GM11168 (cell line): Measurements from ENCODE around the gene TMEM208.

ENCODE experiments used
- in situ Hi-C: fragments of 300-500 bp; cut with MboI; formaldehyde crosslinking; loops from one replicate; pipeline ENCODE4 v1.12.0; 2022; ENCODE audit warnings: low sequenced_read_pairs; ENCODE audit not compliant: unreplicated experiment

Gene TMEM208

GRCh38 chr16:67248073-67248400 is 21.1 kb downstream of the TMEM208 start:
- in situ Hi-C loops: no loop called here

DNA sequence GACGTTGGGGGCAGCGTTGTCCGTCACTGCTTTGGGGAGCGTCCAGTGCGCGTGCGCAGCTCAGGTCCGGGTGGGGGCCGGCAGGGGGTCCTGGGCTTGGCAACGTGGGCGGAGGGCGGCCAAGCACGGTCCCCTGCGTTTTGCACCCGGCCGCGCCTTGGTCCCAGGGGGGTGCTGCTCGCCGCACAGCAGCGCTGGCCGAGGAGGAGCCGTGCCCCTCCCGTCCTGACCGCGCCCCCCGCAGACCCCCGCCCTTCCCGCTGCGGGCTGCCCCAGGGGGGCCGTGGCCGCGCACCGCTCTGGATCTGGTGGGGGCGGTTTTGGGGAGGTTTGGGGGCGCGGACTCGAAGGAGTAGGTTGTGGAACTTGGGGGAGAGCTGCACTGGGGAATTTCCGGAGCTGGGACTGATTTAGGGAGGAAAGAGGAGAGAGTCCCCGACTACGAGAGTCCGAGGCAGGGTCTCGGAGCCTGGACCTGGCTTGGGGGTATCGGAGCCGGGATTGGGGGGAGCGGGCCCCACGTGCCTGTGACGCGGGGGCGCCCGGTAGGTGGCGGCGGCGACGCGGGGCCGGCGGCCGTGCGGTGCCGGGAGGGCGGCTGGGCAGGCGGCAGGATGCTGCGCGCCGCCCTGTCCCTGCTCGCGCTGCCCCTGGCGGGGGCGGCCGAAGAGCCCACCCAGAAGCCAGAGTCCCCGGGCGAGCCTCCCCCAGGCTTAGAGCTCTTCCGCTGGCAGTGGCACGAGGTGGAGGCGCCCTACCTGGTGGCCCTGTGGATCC is 21.7 kb downstream of the TMEM208 start, which contains the start of gene SLC9A5:
SLC9A5 (plus strand) TSS at position 579 of the 777 bp plus-strand sequence; CDS start at position 615, 36 bp downstream.
- in situ Hi-C loops: no loop called here

DNA sequence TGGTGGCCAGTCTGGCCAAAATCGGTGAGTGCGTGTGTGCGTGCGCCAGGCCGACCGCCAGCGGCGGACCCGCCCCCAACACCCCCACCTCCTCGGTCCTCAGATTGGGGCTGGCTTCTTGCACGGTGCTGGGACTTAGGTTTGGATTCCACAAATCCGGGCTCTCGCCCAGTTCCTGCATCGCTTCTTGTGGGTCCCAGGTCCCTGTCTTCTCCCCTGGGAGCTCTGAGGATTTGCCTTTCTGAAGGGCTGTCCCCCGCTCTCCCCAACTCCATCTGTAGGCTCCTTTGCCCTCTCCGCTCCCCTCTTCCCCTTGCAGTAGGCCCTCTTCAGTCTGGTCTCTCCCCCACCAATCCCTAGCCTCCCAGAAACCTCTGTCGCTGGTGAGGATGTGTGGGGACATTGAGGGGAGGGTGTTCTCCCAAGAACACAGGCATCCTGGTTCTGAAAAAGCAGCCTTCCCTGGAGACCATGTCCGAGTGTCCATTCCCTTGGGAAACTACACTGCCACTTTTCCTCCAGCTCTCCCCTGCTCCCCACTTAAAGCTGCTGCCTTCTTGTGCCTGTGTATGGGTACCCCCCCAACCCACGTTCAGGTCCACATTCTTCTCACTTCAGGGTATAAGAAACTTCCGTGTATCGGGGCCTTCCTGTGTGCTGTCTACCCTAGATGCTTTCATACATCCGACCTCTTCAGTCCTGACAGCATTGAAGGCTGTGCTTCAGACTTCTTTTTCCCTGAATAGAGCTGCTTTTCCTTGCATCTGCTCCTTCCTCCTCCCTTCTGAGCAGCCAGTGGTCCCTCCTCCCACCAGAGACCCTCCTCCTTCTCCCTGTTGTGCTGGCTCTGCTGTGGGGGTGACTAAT is 22.5 kb downstream of the TMEM208 start:
- in situ Hi-C loops: loop anchor here (10.0 kb wide), 1 partner anchor 155 kb away; no protein-coding TSS in a partner anchor

- in situ Hi-C loops: loop anchor here (10.0 kb wide), 1 partner anchor 155 kb away; no protein-coding TSS in a partner anchor
Observed at GRCh38 chr16:67250045-67250327, 23.1 kb downstream of the TMEM208 start.

- in situ Hi-C loops: loop anchor here (10.0 kb wide), 1 partner anchor 152 kb away; no protein-coding TSS in a partner anchor
Observed at GRCh38 chr16:67252609-67253497, 25.9 kb downstream of the TMEM208 start.

DNA sequence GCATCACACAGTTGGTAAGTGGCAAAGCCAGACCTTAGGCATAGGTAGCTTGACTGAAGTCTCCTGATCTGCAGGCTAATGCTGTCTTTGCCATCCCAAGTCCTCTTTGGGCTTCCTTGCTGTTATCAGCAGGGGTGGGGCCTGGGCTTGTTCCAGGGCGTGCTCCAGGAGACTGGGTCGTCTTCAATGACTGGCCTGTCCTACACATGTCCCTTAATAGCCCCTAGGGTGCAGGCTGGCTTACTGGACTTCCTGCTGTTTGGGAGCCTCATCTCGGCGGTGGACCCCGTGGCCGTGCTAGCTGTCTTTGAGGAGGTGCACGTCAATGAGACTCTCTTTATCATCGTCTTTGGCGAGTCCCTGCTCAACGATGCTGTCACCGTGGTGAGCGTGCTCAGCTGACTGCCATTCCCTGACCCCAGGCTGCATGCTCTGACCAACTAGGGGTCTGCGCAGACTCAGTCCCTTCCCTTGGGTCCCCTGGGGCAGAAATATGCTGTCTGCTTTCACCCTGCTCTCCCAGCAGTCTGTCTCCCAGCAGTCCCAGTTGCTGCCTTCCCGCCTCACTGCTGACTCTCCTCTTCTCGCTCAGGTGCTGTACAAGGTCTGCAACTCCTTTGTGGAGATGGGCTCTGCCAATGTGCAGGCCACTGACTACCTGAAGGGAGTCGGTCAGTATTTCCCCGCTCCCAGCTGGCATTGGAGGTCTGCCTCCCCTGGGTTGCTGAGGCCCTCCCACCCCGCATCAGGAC is 28.0 kb downstream of the TMEM208 start:
- in situ Hi-C loops: loop anchor here (10.0 kb wide), 1 partner anchor 150 kb away; no protein-coding TSS in a partner anchor

- in situ Hi-C loops: loop anchor here (10.0 kb wide), 1 partner anchor 149 kb away; no protein-coding TSS in a partner anchor
Observed at GRCh38 chr16:67255553-67256221, 28.8 kb downstream of the TMEM208 start.

DNA sequence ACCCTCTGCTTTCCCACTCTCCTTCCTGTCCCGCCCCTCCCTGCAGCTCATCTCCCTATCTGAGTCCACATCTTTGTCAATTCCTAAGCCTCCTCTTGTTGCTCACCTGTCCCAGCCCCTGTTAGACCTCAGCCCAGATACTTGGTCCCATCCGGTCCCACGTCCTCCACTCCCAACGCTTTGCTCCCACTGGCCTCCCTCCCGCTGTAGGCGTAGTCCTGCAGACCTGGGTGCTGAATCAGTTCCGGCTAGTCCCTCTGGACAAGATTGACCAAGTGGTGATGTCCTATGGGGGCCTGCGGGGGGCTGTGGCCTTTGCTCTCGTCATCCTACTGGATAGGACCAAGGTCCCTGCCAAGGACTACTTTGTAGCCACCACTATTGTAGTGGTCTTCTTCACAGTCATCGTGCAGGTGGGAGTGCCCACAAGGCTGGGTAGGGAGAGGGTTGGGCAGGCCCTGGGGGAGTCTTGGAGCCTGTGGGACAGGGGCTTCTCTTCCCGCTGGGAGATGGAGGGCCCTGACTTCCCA is 29.8 kb downstream of the TMEM208 start:
- in situ Hi-C loops: loop anchor here (10.0 kb wide), 1 partner anchor 148 kb away; no protein-coding TSS in a partner anchor

DNA sequence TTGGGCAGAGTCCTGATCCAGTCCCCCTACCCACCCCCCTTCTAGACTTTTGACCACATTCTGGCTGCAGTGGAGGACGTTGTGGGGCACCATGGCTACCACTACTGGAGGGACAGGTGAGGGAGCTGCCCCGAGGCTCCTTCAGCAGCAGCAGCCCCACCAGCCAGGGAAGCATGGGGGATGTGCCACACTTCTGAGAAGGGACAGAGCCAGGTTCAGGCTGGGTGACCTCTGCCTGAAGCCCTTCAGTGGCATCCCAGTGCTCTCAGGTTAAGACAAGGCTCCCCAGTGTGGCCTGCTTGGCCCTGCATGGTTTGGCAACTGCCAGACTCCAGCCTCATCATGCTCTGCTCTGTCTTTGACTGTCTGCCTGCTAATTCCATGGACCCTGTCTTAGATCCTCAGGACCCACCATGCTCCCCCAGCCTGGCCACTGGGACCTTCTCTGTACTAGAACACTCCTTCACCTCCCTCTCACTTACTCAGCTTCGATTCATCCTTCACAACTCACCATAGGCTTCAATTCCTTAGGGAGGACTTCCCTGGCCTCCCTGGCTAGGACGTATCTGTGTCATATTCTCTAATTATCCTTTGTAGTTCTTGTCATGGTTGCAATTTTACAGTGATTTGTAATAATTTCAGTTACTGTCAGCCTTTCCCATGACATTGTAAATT is 30.7 kb downstream of the TMEM208 start:
- in situ Hi-C loops: loop anchor here (10.0 kb wide), 1 partner anchor 147 kb away; no protein-coding TSS in a partner anchor

DNA sequence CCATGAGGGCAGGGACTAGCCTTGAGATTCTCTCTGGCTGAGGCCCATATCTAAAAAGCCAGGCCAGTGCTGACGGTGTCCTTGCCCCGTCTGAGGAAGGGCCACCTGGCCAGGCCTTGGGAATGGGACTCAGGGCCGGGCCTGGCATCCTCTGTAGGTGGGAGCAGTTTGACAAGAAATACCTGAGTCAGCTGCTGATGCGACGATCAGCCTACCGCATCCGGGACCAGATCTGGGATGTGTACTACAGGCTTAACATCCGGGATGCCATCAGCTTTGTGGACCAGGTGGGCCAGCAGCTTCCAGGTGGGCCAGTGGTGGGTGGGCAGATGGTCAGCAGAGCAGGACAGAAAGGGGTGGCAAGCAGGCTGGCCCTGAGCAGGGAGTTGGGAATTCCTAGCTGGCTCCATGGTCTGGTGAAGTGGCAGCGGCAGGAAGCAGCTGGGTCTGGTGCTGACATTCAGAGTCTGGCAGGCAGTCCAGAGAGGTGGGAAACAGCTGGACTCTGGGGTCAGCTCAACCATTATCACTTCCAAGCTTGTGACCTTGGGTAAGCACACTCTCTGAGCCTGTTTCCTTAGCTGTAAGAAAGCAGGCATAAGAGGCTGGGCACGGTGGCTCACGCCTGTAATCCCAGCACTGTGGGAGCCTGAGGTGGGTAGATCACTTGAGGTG is 31.4 kb downstream of the TMEM208 start:
- in situ Hi-C loops: loop anchor here (10.0 kb wide), 1 partner anchor 147 kb away; no protein-coding TSS in a partner anchor

DNA sequence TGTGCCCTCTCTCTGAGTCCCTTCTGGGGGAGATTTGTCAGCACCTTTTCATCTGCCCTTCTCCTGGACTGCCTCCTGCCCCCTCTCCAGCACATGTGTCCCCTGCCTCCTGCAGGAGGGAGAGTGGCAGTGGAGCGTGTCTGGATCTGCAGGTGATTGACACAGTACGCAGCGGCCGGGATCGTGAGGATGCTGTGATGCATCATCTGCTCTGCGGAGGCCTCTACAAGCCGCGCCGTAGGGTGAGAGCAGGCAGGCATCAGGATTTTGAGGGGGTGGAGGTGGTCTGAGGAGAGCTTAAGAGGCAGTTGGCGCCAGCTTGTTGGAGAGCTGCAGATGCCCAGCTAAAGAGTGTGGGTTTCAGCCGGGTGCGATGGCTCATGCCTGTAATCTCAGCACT is 32.8 kb downstream of the TMEM208 start:
- in situ Hi-C loops: loop anchor here (10.0 kb wide), 1 partner anchor 145 kb away; no protein-coding TSS in a partner anchor

- in situ Hi-C loops: no loop called here
Observed at GRCh38 chr16:67260426-67261063, 33.6 kb downstream of the TMEM208 start.

- in situ Hi-C loops: no loop called here
Observed at GRCh38 chr16:67263201-67263600, 36.3 kb downstream of the TMEM208 start.

- in situ Hi-C loops: no loop called here
Observed at GRCh38 chr16:67264277-67264676, 37.3 kb downstream of the TMEM208 start.

- in situ Hi-C loops: no loop called here
Observed at GRCh38 chr16:67264866-67265265, 37.9 kb downstream of the TMEM208 start.

DNA sequence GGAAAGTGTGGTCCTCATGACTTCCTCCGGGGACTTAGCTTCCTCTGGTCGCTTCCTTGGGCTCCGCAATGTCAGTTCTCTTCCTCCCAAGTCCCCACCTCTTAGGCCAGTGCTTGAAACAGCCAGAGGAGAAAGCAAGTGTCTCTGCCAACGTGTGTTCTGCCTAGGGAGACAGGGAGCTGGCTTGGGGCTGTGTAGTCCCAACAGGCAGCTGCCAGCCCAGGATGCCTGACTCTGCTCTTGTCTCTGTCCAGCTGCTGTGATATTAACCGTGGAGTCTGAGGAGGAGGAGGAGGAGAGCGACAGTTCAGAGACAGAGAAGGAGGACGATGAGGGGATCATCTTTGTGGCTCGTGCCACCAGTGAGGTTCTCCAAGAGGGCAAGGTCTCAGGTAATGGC is 38.9 kb downstream of the TMEM208 start:
- in situ Hi-C loops: no loop called here

DNA sequence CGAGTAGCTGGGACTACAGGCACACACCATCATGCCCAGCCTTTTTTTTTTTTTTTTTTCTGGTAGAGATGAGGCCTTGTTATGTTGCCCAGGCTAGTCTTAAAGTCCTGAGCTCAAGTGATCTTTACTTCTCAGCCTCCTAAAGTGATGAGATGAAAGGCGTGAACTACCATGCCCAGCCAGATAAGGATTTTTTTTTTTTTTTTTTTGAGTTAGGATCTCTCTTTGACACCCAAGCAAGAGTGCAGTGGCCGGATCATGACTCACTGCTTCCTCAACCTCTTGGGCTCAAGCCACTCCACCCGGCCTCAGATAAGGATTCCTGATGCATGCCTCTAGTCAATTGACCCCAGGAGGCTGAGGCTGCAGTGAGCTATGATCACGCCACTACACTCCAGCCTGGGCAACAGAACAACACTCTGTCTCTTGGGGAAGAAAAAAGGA is 41.2 kb downstream of the TMEM208 start:
- in situ Hi-C loops: no loop called here
